ENCODE data around the gene C19orf85. TPM values are rescaled to one million over a fixed set of nuclear protein-coding genes. Genes with fewer than 3 reads are reported as not detected.

C19orf85 gene
- polyA plus RNA-seq, 1 experiment, result not detected

DNA sequence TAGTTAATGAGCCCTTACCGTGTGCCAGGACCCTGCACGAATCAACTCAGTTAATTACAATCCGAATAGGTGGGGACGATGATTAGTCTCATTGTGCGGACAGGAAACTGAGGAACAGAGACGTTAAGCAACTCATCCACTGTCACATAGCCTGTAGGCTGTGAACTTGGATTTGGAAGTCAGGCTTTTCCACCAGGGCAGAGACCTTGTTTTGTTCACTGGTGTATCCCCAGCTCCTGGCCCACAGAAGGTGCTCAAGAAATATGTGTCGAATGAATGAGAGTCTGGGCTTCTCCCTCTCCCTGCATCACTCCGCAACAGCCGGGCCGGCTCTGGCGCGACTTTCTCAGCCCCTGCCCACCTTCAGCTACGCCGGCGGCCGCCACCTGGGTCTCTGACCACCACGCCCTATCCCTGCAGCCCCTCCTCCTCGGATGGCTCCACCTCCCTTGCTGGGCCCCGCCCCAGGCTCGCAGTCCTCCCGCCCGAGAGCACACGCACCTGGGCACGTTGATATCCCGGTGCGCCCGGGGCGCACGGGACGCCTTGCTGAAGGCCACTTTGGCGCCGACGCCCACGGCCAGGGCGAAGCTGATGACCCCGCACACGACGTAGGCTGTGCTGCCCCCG lies 22.7 kb downstream of the C19orf85 start:
- CTCF ChIA-PET, result no interaction called here
- POLR2A ChIA-PET, result no interaction called here
- Histone ChIP-seq H3K4me3 (ENCODE audit: low read depth, low read length) (no peak overlapping the region), H3K27ac (ENCODE audit: low read depth, low read length) (no peak overlapping the region), H3K9me3 (ENCODE audit: control insufficient read depth, insufficient read depth, low read length) (peaks cover 8% of the 10 kb centered on the region; the same call in 1 of the 2 replicates), H3K27me3 (ENCODE audit: control insufficient read depth, insufficient read depth, low read length) (peaks cover 56% of the 10 kb centered on the region)
- no peak for DNase-seq (ENCODE audit: low read depth, low spot score)
- TF ChIP-seq, protein P1, sequence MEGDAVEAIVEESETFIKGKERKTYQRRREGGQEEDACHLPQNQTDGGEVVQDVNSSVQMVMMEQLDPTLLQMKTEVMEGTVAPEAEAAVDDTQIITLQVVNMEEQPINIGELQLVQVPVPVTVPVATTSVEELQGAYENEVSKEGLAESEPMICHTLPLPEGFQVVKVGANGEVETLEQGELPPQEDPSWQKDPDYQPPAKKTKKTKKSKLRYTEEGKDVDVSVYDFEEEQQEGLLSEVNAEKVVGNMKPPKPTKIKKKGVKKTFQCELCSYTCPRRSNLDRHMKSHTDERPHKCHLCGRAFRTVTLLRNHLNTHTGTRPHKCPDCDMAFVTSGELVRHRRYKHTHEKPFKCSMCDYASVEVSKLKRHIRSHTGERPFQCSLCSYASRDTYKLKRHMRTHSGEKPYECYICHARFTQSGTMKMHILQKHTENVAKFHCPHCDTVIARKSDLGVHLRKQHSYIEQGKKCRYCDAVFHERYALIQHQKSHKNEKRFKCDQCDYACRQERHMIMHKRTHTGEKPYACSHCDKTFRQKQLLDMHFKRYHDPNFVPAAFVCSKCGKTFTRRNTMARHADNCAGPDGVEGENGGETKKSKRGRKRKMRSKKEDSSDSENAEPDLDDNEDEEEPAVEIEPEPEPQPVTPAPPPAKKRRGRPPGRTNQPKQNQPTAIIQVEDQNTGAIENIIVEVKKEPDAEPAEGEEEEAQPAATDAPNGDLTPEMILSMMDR (IDR thresholded peaks at IDR 0.05; ENCODE audit: low read depth, low read length), result no peak

DNA sequence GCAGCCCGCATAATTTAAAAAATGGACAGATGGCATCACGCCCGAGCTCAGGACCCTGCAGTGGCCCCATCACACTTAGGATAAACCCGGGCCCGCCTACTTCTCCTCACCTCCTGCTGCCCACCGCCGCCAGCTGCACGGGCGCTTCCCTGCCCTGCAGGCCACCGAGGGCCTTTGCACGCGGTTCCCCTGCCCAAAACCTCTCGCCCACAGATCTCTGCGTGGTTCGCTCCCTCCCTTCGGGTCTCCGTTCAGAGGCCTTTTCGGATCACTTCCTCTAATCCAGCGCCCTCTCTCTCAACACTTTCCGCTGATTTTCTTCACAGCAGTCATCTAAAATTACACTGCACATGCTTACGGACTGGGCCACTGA lies 23.2 kb downstream of the C19orf85 start:
- CTCF ChIA-PET, result no interaction called here
- Histone ChIP-seq H3K4me3 (ENCODE audit: low read depth, low read length) (no peak overlapping the region), H3K27ac (ENCODE audit: low read depth, low read length) (no peak overlapping the region), H3K27me3 (ENCODE audit: control insufficient read depth, insufficient read depth, low read length) (peaks cover 51% of the 10 kb centered on the region), H3K9me3 (ENCODE audit: control insufficient read depth, insufficient read depth, low read length) (peaks cover 8% of the 10 kb centered on the region; the same call in 1 of the 2 replicates)
- TF ChIP-seq, protein P1 (IDR thresholded peaks at IDR 0.05; ENCODE audit: low read depth, low read length), result no peak
- DNase-seq (ENCODE audit: low read depth, low spot score), result no peak
- POLR2A ChIA-PET, result no interaction called here

DNA sequence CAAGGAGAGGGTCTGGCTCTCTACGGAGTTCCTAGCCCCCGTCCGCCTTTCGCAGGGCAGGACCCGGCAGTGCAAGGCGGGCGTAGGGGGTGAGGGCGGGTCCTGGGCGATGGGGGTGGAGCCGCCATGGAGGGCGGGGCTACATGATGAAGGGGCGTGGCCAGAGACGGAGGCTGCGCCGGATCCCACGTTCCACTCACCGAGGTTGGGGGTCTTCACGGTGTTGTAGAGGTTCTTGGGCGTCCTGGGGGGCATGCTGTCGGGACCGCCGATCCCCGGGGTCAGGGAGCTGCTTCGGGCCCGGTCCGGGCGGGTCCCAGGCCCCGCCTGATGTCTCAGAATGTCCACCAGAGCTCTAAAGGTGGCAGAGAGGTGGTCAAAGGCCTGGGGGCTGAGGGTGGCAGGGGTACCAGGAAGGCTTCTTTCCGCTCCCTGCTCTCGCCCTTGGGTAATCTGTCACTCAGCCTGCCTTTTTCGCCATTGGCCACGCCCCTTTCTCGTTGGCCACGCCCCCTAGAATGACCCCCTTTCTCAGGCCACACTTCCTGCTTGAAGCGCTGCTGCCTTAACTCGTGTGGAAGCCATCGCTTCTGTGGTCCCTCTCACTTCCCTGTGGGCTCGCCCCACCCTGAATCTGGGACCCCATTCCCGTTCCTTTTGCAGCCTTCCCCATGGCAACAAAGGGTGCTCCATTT lies 24.0 kb downstream of the C19orf85 start:
- peaks cover 49% of the 10 kb centered on the region for H3K27me3 ChIP-seq (ENCODE audit: control insufficient read depth, insufficient read depth, low read length)
- POLR2A ChIA-PET, result no interaction called here
- CTCF ChIA-PET, result no interaction called here
- DNase-seq (ENCODE audit: low read depth, low spot score), result no peak
- no peak overlapping the region for H3K27ac ChIP-seq (ENCODE audit: low read depth, low read length)
- no peak overlapping the region for H3K4me3 ChIP-seq (ENCODE audit: low read depth, low read length)
- TF ChIP-seq, protein P1 (IDR thresholded peaks at IDR 0.05; ENCODE audit: low read depth, low read length), result no peak
- H3K9me3 ChIP-seq (ENCODE audit: control insufficient read depth, insufficient read depth, low read length), result peaks cover 8% of the 10 kb centered on the region; the same call in 1 of the 2 replicates

DNA sequence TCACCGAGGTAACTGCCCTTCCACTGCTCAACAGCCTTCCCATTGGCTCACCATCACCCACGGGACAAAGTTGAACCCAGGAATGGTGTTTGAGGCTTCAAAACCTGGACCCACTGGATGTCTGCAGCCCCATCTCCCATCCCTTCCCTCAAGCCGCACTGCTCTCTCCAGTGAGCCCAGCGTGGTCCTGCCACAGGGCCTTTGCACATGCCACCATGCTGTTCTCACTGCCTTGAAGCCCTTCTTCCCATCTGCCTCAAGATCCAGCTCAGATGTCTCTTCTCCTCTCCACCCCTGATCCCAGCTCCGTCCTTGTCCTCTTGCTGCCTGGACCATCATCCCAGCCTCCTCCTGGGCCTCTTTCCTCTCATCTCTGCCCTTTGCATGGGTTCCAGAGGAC lies 25.5 kb downstream of the C19orf85 start:
- TF ChIP-seq, protein P1 (IDR thresholded peaks at IDR 0.05; ENCODE audit: low read depth, low read length), result no peak
- CTCF ChIA-PET, result no interaction called here
- H3K27me3 ChIP-seq (ENCODE audit: control insufficient read depth, insufficient read depth, low read length), result peaks cover 35% of the 10 kb centered on the region
- H3K9me3 ChIP-seq (ENCODE audit: control insufficient read depth, insufficient read depth, low read length), result peaks cover 19% of the 10 kb centered on the region; the same call in 1 of the 2 replicates
- no peak for DNase-seq (ENCODE audit: low read depth, low spot score)
- H3K27ac ChIP-seq (ENCODE audit: low read depth, low read length), result no peak overlapping the region
- POLR2A ChIA-PET, result interaction anchor here (1.3 kb wide), 1 partner anchor 32 kb away, joined by 4 read pairs; the partner anchor contains the start of gene UBE2S
- no peak overlapping the region for H3K4me3 ChIP-seq (ENCODE audit: low read depth, low read length)

DNA sequence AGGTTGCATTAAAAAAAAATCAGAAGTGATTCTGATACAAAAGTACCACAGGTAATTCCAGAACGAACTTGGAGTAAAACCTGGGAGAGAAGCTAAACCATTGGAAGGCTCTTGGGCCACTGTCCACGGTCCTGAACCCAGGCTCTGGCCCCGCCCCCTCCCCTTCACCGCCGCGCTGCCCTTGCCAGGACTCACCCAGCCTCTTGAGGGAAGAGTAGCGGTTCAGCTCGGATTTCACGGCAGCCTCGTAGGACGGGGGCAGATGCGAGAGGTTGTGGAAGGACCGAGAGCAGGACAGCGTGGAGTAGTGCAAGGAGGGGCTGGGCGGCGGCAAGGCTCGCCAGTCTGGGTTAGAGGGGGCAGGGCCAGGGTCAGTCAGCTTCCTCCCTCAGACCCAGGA lies 27.1 kb downstream of the C19orf85 start:
- H3K27ac ChIP-seq (ENCODE audit: low read depth, low read length), result no peak overlapping the region
- CTCF ChIA-PET, result interaction anchor here (0.8 to 1.4 kb wide), 3 partner anchors 19 to 67 kb away, joined by 3 to 13 read pairs (median 4); no protein-coding TSS in a partner anchor

More for the DNA sequence above, 27.1 kb downstream of the C19orf85 start:
- H3K4me3 ChIP-seq (ENCODE audit: low read depth, low read length), result no peak overlapping the region
- DNase-seq (ENCODE audit: low read depth, low spot score), result no peak
- H3K27me3 ChIP-seq (ENCODE audit: control insufficient read depth, insufficient read depth, low read length), result peaks cover 33% of the 10 kb centered on the region
- H3K9me3 ChIP-seq (ENCODE audit: control insufficient read depth, insufficient read depth, low read length), result peaks cover 24% of the 10 kb centered on the region; the same call in 1 of the 2 replicates
- POLR2A ChIA-PET, result interaction anchor here (0.8 to 2.0 kb wide), 2 partner anchors 30 to 66 kb away, joined by 3 to 10 read pairs; partner anchors contain the start of gene UBE2S
- TF ChIP-seq, protein P1 (IDR thresholded peaks at IDR 0.05; ENCODE audit: low read depth, low read length), result no peak
